Natural killer cell (primary cell): ENCODE data around the gene TXNL4B. TPM values are rescaled to one million over a fixed set of nuclear protein-coding genes. Genes with fewer than 3 reads are reported as not detected.

Experiments
- ATAC-seq, 3 donors: fragments of 150-1000 bp in 2 of 3; fragments of 200-7000 bp in 1 of 3; cut with Tn5 transposase; 1 replicate in 1 of 3; 2 replicates in 2 of 3; pipeline ENCODE4 v1.10.0; 2021; ENCODE audit warnings: mild to moderate bottlenecking in 2 of 3, moderate library complexity in 2 of 3
- DNase-seq, 2 donors: peaks; one replicate each; pipeline versions ENCODE4 v3.0.0 to v3.0.0-alpha.2; 2013 to 2021; ENCODE audit warnings: mixed read lengths in 1 of 2
- H3K27ac ChIP-seq: one replicate; pipeline ENCODE4 v1.5.1; 2013; ENCODE audit warnings: mild to moderate bottlenecking, low read length
- H3K27me3 ChIP-seq: one replicate; pipeline ENCODE4 v1.6.1; 2013; ENCODE audit warnings: low read length; ENCODE audit not compliant: control insufficient read depth, insufficient read depth
- H3K36me3 ChIP-seq: one replicate; pipeline ENCODE4 v1.6.1; 2013; ENCODE audit warnings: low read length; ENCODE audit not compliant: control insufficient read depth, insufficient read depth
- H3K4me1 ChIP-seq: one replicate; pipeline ENCODE4 v1.6.1; 2013; ENCODE audit warnings: low read length; ENCODE audit not compliant: control insufficient read depth, insufficient read depth
- H3K4me3 ChIP-seq: one replicate; pipeline ENCODE4 v1.5.1; 2013; ENCODE audit warnings: low read length
- H3K9me3 ChIP-seq: one replicate; pipeline ENCODE4 v1.6.1; 2013; ENCODE audit warnings: low read length; ENCODE audit not compliant: control insufficient read depth, insufficient read depth
- H3K27ac Mint-ChIP-seq, 2 donors: one replicate each; pipeline ENCODE4 v1.8.0; 2022; ENCODE audit warnings: mild to moderate bottlenecking in 2 of 2, mixed read lengths in 2 of 2, moderate library complexity in 1 of 2
- H3K27me3 Mint-ChIP-seq, 2 donors: one replicate each; pipeline ENCODE4 v1.8.0; 2022; ENCODE audit warnings: low read depth in 2 of 2, mixed read lengths in 2 of 2
- H3K36me3 Mint-ChIP-seq: one replicate; pipeline ENCODE4 v1.8.0; 2022; ENCODE audit warnings: mixed read lengths
- H3K4me1 Mint-ChIP-seq, 2 donors: one replicate each; pipeline ENCODE4 v1.8.0; 2022; ENCODE audit warnings: mixed read lengths in 2 of 2
- H3K4me3 Mint-ChIP-seq: one replicate; pipeline ENCODE4 v1.8.0; 2022; ENCODE audit warnings: mild to moderate bottlenecking, moderate library complexity, mixed read lengths
- H3K9me3 Mint-ChIP-seq, 2 donors: one replicate each; pipeline ENCODE4 v1.8.0; 2022; ENCODE audit warnings: mixed read lengths in 2 of 2
- CTCF ChIP-seq: fragments of 200-600 bp; IDR thresholded peaks from one replicate; pipeline ENCODE4 v1.8.0; 2022; ENCODE audit warnings: antibody characterized with exemption
- WGBS: methylation state at CpG from one replicate; pipeline ENCODE4 v1.1.7; 2013; ENCODE audit warnings: missing lambda C conversion rate; ENCODE audit not compliant: insufficient coverage; 5-methylcytosine and 5-hydroxymethylcytosine counted together
- intact Hi-C: fragments of 100-400 bp; cut with micrococcal nuclease; formaldehyde crosslinking; loops from one replicate; pipeline ENCODE4 v1.14.2; 2022
- total RNA-seq, 4 donors: library from RNA; stranded (reverse); fragments of 120-200 nt in 1 of 4; gene quantifications; one replicate each; pipeline versions ENCODE4 v1.2.3 to v1.2.4, GENCODE V29; 2013 to 2022

Gene TXNL4B
- total RNA-seq, 3 donors from 2014 or later (not counting 1 experiment from before 2014, with no cell fraction given), result 12.1 to 13.8 (median 13.6) TPM

- intact Hi-C loops, result no loop called here
- Histone ChIP-seq H3K27ac (no peak overlapping the region), H3K9me3 (no peaks in the 10 kb centered on the region), H3K36me3 (peaks cover 84% of the 10 kb centered on the region), H3K27me3 (no peaks in the 10 kb centered on the region), H3K4me1 (no peaks in the 10 kb centered on the region), H3K4me3 (no peak overlapping the region)
- Mint-ChIP-seq H3K36me3 (peaks cover 27% of the 10 kb centered on the region), H3K4me1 (no peaks in the 10 kb centered on the region), H3K4me3 (no peak overlapping the region), H3K9me3 (no peaks in the 10 kb centered on the region), H3K27me3 (no peaks in the 10 kb centered on the region), H3K27ac (no peak overlapping the region)
- no peak for ATAC-seq
- DNase-seq, result no peak
- TF ChIP-seq CTCF, result no peak
- 96% methylated on average over 12 of the region's 12 CpGs for whole genome bisulfite sequencing
Measured at GRCh38 chr16:72109300-72109699, 15.9 kb upstream of the TXNL4B start.

DNA sequence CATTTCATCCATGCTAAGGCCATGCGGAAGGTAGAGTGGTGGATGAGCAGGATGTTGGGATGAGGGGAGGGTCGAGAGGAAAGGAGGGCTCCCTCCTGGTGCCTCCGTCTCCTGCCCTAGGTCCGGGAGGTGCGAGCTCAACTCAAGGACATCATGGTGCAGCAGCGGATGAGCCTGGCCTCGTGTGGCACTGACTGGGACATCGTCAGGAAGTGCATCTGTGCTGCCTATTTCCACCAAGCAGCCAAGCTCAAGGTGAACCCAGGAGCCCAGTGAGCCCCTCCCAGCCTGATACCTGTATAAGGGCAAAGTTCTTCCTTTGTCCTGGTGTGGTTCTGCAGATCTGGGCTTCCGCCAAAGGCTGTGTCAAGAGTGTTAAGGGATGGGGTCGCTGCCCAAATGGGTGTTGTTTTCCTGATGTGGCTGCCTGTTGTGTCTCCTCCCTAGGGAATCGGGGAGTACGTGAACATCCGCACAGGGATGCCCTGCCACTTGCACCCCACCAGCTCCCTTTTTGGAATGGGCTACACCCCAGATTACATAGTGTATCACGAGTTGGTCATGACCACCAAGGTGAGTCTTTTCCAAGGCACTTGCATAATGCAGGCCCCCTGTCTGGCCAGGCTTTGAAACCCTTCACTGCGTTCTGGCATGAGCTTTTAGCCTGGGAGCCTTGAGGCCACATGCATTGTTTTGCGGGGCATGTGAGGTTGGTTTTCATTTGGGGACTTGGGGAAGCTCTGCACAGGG lies 15.1 kb upstream of the TXNL4B start:
- Histone ChIP-seq H3K27ac (no peak overlapping the region), H3K4me3 (no peak overlapping the region), H3K9me3 (no peaks in the 10 kb centered on the region), H3K36me3 (peaks cover 92% of the 10 kb centered on the region), H3K4me1 (no peaks in the 10 kb centered on the region), H3K27me3 (no peaks in the 10 kb centered on the region)
- Mint-ChIP-seq H3K4me1 (no peaks in the 10 kb centered on the region), H3K27ac (no peak overlapping the region), H3K36me3 (peaks cover 27% of the 10 kb centered on the region), H3K9me3 (no peaks in the 10 kb centered on the region), H3K27me3 (no peaks in the 10 kb centered on the region), H3K4me3 (no peak overlapping the region)
- WGBS, result 93% methylated on average over 16 of the region's 16 CpGs
- DNase-seq (no peak), ATAC-seq (no peak)
- intact Hi-C loops, result no loop called here
- TF ChIP-seq CTCF, result no peak

DNA sequence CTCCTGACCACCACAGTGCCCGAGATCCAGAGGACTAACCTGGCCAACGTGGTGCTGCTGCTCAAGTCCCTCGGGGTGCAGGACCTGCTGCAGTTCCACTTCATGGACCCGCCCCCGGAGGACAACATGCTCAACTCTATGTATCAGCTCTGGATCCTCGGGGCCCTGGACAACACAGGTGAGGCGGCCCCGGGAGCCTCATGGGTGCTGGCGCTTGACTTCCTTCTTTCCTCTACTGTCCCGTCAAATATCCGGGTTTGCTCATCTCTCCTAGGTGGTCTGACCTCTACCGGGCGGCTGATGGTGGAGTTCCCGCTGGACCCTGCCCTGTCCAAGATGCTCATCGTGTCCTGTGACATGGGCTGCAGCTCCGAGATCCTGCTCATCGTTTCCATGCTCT lies 14.0 kb upstream of the TXNL4B start:
- Histone ChIP-seq H3K9me3 (no peaks in the 10 kb centered on the region), H3K36me3 (peaks cover 97% of the 10 kb centered on the region), H3K4me1 (no peaks in the 10 kb centered on the region), H3K4me3 (no peak overlapping the region), H3K27ac (no peak overlapping the region), H3K27me3 (no peaks in the 10 kb centered on the region)
- Mint-ChIP-seq H3K27ac (no peak overlapping the region), H3K4me1 (no peaks in the 10 kb centered on the region), H3K4me3 (no peak overlapping the region), H3K36me3 (peaks cover 27% of the 10 kb centered on the region), H3K27me3 (no peaks in the 10 kb centered on the region), H3K9me3 (no peaks in the 10 kb centered on the region)
- TF ChIP-seq CTCF, result no peak
- no peak for ATAC-seq
- intact Hi-C loops, result no loop called here
- WGBS, result 97% methylated on average over 17 of the region's 17 CpGs
- DNase-seq, result no peak

DNA sequence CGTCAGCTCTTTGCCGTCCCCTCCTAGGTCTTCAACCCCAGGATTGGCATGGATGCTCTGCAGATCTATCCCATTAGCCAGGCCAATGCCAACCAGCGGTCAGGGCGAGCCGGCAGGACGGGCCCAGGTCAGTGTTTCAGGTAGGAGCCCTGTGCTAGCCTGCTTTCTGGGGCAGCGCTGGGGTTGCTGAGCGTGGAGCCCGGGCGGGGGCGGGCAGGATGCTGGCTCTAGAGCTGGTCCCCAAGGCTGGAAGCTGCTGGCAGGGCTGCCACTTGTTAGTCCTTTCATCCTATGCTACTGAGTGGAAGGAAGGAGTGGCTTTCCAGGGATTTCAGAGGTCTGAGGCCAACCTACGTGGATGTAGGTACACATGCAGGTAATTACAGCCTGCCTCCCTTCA lies 12.6 kb upstream of the TXNL4B start:
- no peak for ATAC-seq
- Mint-ChIP-seq H3K36me3 (peaks cover 27% of the 10 kb centered on the region), H3K4me1 (no peaks in the 10 kb centered on the region), H3K4me3 (no peak overlapping the region), H3K27ac (peak overlapping the region in 1 of 2 donors; percentile 13), H3K27me3 (no peaks in the 10 kb centered on the region), H3K9me3 (no peaks in the 10 kb centered on the region)
- intact Hi-C loops, result no loop called here
- H3K9me3 ChIP-seq, result no peaks in the 10 kb centered on the region
- 98% methylated on average over 12 of the region's 12 CpGs for WGBS
- H3K4me1 ChIP-seq, result no peaks in the 10 kb centered on the region
- peaks cover 97% of the 10 kb centered on the region for H3K36me3 ChIP-seq
- H3K27me3 ChIP-seq, result no peaks in the 10 kb centered on the region
- H3K4me3 ChIP-seq, result no peak overlapping the region
- no peak for DNase-seq
- TF ChIP-seq CTCF, result no peak
- H3K27ac ChIP-seq, result no peak overlapping the region
